ENCODE measurements around the gene GDPD5. TPM values are rescaled to one million over a fixed set of nuclear protein-coding genes. Genes with fewer than 3 reads are reported as not detected.

The GDPD5 gene
- total and polyA plus RNA-seq, 9 of the 15 experiments (the other 6 are each of a cell fraction or from before 2014, with no cell fraction given): 0.32 to 27.3 (median 8.0) TPM

DNA sequence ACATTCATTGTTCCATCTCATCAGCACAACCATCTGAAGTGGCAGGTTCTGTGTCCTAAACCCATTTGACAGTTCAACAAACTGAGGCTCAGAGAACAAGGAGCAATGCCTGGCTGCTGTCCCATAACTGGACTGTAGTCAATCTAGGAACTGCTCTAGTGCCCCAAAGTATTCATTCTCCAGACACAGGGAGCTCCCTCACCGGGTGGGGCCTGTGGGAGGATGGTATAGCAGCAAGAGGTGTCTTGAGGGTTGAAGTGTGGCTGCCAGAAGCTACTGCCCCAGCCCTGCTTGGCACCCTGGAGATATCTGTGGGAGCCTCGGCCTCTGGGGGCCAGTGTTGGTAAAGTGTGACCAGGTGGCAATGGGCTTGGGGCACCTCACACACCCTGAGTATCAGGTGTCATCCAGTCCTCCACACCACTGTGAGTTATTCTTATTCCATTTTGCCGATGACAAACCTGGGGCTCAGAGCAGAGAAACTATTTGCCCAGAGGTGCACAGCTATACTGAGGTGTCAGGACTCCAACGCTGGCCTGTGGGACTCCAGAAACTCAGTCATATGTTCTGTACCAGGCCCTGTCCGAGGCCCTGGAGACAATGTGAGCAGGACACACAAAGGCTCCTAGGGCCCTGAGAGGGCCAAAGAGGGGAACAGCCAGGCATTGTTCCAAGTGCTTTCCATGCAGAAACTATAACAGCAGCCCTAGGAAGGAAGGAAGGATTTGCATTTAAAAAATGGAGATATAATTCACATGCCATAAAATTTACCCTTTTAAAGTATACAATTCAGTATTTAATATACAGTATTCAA lies 46.8 kb downstream of the GDPD5 start (continued):
- TF ChIP-seq, protein P1, sequence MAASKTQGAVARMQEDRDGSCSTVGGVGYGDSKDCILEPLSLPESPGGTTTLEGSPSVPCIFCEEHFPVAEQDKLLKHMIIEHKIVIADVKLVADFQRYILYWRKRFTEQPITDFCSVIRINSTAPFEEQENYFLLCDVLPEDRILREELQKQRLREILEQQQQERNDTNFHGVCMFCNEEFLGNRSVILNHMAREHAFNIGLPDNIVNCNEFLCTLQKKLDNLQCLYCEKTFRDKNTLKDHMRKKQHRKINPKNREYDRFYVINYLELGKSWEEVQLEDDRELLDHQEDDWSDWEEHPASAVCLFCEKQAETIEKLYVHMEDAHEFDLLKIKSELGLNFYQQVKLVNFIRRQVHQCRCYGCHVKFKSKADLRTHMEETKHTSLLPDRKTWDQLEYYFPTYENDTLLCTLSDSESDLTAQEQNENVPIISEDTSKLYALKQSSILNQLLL (CRISPR knock-in tag; IDR thresholded peaks at IDR 0.05; ENCODE audit: borderline replicate concordance): no peak
- TF ChIP-seq BCOR (IDR thresholded peaks at IDR 0.05): peak; percentile 98

DNA sequence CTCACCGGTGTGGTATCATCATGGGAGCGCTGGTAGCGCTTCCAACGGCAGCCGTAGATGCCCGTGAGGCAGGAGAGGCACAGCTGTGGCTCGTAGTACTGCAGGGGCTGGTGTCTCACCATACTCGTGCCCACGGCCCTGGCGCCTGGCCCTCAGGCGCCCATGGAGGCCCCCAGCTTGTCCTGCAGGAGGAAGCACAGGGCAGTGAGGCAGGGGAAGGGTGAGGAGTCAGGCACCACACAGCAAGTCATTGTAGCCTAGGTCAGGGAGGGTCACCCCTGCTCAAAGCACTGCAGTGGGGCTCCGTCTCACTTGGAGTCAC lies 48.2 kb downstream of the GDPD5 start:
- Histone ChIP-seq H3K9ac (ENCODE audit: insufficient read depth in 1 of 2, low read depth in 2 of 2, low read length in 2 of 2) (peak overlapping the region in 1 of 2 experiments; percentile 75; a peak in 2 of 4 replicates), H3K9me1 (ENCODE audit: control insufficient read depth, insufficient read depth, low read length) (peaks cover 4% of the 10 kb centered on the region), H3K4me2 (ENCODE audit: insufficient read depth, low read length) (no peak overlapping the region), H3K79me2 (ENCODE audit: control insufficient read depth, insufficient read depth, low read length) (no peaks in the 10 kb centered on the region), H4K20me1 (replicated peaks; ENCODE audit: control insufficient read depth, insufficient read depth, low read length) (no peaks in the 10 kb centered on the region), H3K9me3 (replicated peaks; ENCODE audit: control insufficient read depth, insufficient read depth, low read depth, low read length) (no peaks in the 10 kb centered on the region), H3K4me3 (no peak overlapping the region), H3K27ac (ENCODE audit: extremely low read depth, low read depth, low read length) (no peak overlapping the region; the same call in 2 of the 3 replicates), H3K4me1 (replicated peaks in 1 of 2; ENCODE audit: control insufficient read depth in 2 of 2, insufficient read depth in 2 of 2, low read length in 2 of 2) (peaks cover 60 to 62% of the 10 kb centered on the region in 2 experiments), H2AFZ (ENCODE audit: low read depth, low read length) (no peak overlapping the region), H3K36me3 (ENCODE audit: control insufficient read depth, insufficient read depth, low read length) (no peaks in the 10 kb centered on the region), H3K27me3 (ENCODE audit: control insufficient read depth in 2 of 2, insufficient read depth in 2 of 2, low read length in 2 of 2) (no peaks in the 10 kb centered on the region)
- no peak for ATAC-seq
- WGBS (ENCODE audit: insufficient coverage, low coverage, missing lambda C conversion rate): 78% methylated on average over 6 of the region's 12 CpGs
- no peak for FAIRE-seq
- in situ Hi-C loops (cut with MboI) (no loop called here), intact Hi-C loops (cut with micrococcal nuclease) (no loop called here)
- POLR2A ChIA-PET: no interaction called here
- no TSS peak for BruUV-seq (replicated peaks)
- CTCF ChIA-PET (ENCODE audit: low intra/inter-chr PET ratio): no interaction called here
- DNase-seq (ENCODE audit: extremely low read depth in 1 of 4, low spot score in 3 of 4): no peak
- TF ChIP-seq POLR2H (tag; IDR thresholded peaks at IDR 0.05; ENCODE audit: low read depth) (no peak), NFIX (CRISPR knock-in tag; IDR thresholded peaks at IDR 0.05; ENCODE audit: low read depth) (no peak), RB1 (IDR thresholded peaks at IDR 0.05; ENCODE audit: low read depth) (no peak), EP300 (IDR thresholded peaks at IDR 0.05; ENCODE audit: low read length) (no peak), SRF (CRISPR knock-in tag; IDR thresholded peaks at IDR 0.05) (no peak), KLF10 (CRISPR knock-in tag; IDR thresholded peaks at IDR 0.05) (no peak), ATF3 (IDR thresholded peaks at IDR 0.05) (no peak), ATF3 (CRISPR knock-in tag; conservative IDR thresholded peaks at IDR 0.05) (no peak), KHSRP (IDR thresholded peaks at IDR 0.05) (no peak), SUPT5H (IDR thresholded peaks at IDR 0.05) (no peak), SREBF2 (CRISPR knock-in tag; IDR thresholded peaks at IDR 0.05) (no peak)
- TF ChIP-seq, protein P2, sequence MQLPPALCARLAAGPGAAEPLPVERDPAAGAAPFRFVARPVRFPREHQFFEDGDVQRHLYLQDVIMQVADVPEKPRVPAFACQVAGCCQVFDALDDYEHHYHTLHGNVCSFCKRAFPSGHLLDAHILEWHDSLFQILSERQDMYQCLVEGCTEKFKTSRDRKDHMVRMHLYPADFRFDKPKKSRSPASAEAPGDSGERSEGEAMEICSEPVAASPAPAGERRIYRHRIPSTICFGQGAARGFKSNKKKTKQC (CRISPR knock-in tag; IDR thresholded peaks at IDR 0.05): no peak
